ENCODE results near the gene TMEM72. TPM values are rescaled to one million over a fixed set of nuclear protein-coding genes. Genes with fewer than 3 reads are reported as not detected.

Gene TMEM72
- total and polyA plus RNA-seq, 2 donors (not counting 3 experiments of a cell fraction or from before 2014, with no cell fraction given), result not detected

GRCh38 chr10:44922796-44923545 is 11.8 kb downstream of the TMEM72 start:
- FAIRE-seq (no peak), DNase-seq (ENCODE audit: low read depth, low spot score) (no peak)
- Histone ChIP-seq H3K4me2 (ENCODE audit: insufficient read depth, low read length) (no peak overlapping the region), H3K4me1 (ENCODE audit: control insufficient read depth, extremely low read depth, insufficient read depth, low read length) (no peaks in the 10 kb centered on the region), H2AFZ (ENCODE audit: low read depth, low read length) (no peak overlapping the region), H4K20me1 (replicated peaks; ENCODE audit: control insufficient read depth, extremely low read depth, insufficient read depth, low read length) (no peaks in the 10 kb centered on the region), H3K27me3 (ENCODE audit: control insufficient read depth in 2 of 2, insufficient read depth in 2 of 2, low read length in 2 of 2) (no peaks in the 10 kb centered on the region), H3K36me3 (ENCODE audit: control insufficient read depth in 2 of 2, extremely low read depth in 1 of 2, insufficient read depth in 2 of 2, low read length in 2 of 2) (no peaks in the 10 kb centered on the region), H3K4me3 (replicated peaks in 1 of 3; ENCODE audit: insufficient read depth in 1 of 3, low read depth in 1 of 3, low read length in 3 of 3) (no peak overlapping the region), H3K9ac (replicated peaks; ENCODE audit: extremely low read depth, insufficient read depth, low read length) (no peak overlapping the region), H3K9me3 (replicated peaks; ENCODE audit: control insufficient read depth, insufficient read depth, low read length) (no peaks in the 10 kb centered on the region), H3K79me2 (ENCODE audit: control insufficient read depth, insufficient read depth, low read length) (no peaks in the 10 kb centered on the region), H3K27ac (ENCODE audit: insufficient read depth, low read depth, low read length) (no peak overlapping the region), H3K9me1 (replicated peaks; ENCODE audit: control insufficient read depth, extremely low read depth, insufficient read depth, low read length) (no peaks in the 10 kb centered on the region)
- no peak for TF ChIP-seq MYC (IDR thresholded peaks at IDR 0.05; ENCODE audit: low read depth, low read length)
- no peak for TF ChIP-seq JUN (IDR thresholded peaks at IDR 0.05; ENCODE audit: borderline replicate concordance, insufficient read depth, insufficient read length, low read depth)
- TF ChIP-seq EZH2 (IDR thresholded peaks at IDR 0.05; ENCODE audit: borderline replicate concordance, low read depth, low read length, severe bottlenecking), result no peak
- no peak for TF ChIP-seq FOS (IDR thresholded peaks at IDR 0.05; ENCODE audit: borderline replicate concordance, insufficient read depth, low read length)
- TF ChIP-seq POLR2AphosphoS5 (IDR thresholded peaks at IDR 0.05; ENCODE audit: insufficient read depth, low read depth, low read length), result no peak
- TF ChIP-seq GATA2 (IDR thresholded peaks at IDR 0.05; ENCODE audit: insufficient read depth, insufficient read length, low read depth, low read length), result no peak
- no peak for TF ChIP-seq CTCF (IDR thresholded peaks at IDR 0.05; ENCODE audit: extremely low read depth in 1 of 2, insufficient read depth in 1 of 2, low read depth in 1 of 2, low read length in 2 of 2)
- TF ChIP-seq POLR2A (IDR thresholded peaks at IDR 0.05; ENCODE audit: low read depth, low read length), result no peak
- TF ChIP-seq MAX (IDR thresholded peaks at IDR 0.05; ENCODE audit: insufficient read depth, insufficient read length), result no peak
- ChIA-PET CTCF (no interaction called here), POLR2A (no interaction called here)
- intact Hi-C loops (cut with micrococcal nuclease), result loop anchor here (2.0 kb wide), 1 partner anchor 42 kb away; no protein-coding TSS in a partner anchor
- dilution Hi-C loops (cut with MboI; ENCODE audit: extremely low pct_ligation_motif_present, low sequenced_read_pairs), result no loop called here
- BruUV-seq (replicated peaks), result no TSS peak
